Activated CD4-positive, alpha-beta T cell treated with anti-CD3 and anti-CD28 coated beads for 36 hours (primary cell): ENCODE data around the gene INSRR. TPM values are rescaled to one million over a fixed set of nuclear protein-coding genes. Genes with fewer than 3 reads are reported as not detected.
A peak's percentile ranks its signal among the peaks of the same experiment; 100 is the strongest.

ENCODE experiments used
- ATAC-seq: fragments of 200-7000 bp; cut with Tn5 transposase; one replicate; pipeline ENCODE4 v1.10.0; 2021; ENCODE audit warnings: mild to moderate bottlenecking, moderate library complexity
- CTCF ChIA-PET: fragments of 350-600 bp; sonication (Branson Sonifier 250); formaldehyde crosslinking; loops from one replicate; lab custom pipeline; 2021; ENCODE audit warnings: antibody characterized with exemption; lab: Charles Lee
- POLR2A ChIA-PET: fragments of 350-600 bp; sonication (Branson Sonifier 250); formaldehyde crosslinking; loops from one replicate; lab custom pipeline; 2021; ENCODE audit warnings: antibody characterized with exemption, inconsistent platforms; lab: Charles Lee
- DNase-seq: peaks from one replicate; pipeline ENCODE4 v3.0.0-alpha.2; 2020
- H3K27ac Mint-ChIP-seq: one replicate; pipeline ENCODE4 v1.8.0; 2021; ENCODE audit warnings: mixed read lengths
- H3K27me3 Mint-ChIP-seq: one replicate; pipeline ENCODE4 v1.8.0; 2021; ENCODE audit warnings: mixed read lengths
- H3K36me3 Mint-ChIP-seq: one replicate; pipeline ENCODE4 v1.8.0; 2021; ENCODE audit warnings: low read depth, mixed read lengths
- H3K4me1 Mint-ChIP-seq: one replicate; pipeline ENCODE4 v1.8.0; 2021; ENCODE audit warnings: mixed read lengths
- H3K4me3 Mint-ChIP-seq: one replicate; pipeline ENCODE4 v1.8.0; 2021; ENCODE audit warnings: mild to moderate bottlenecking, moderate library complexity, mixed read lengths
- H3K9me3 Mint-ChIP-seq: one replicate; pipeline ENCODE4 v1.8.0; 2021; ENCODE audit warnings: low read depth, mixed read lengths
- intact Hi-C, 2 experiments: fragments of 100-400 bp; cut with DNase I in 1 of 2; cut with micrococcal nuclease in 1 of 2; formaldehyde crosslinking; loops; one replicate each; pipeline versions ENCODE4 v1.14.2 to v1.15.1; 2022 to 2024; cut with DNase I, micrococcal nuclease
- total RNA-seq, 2 experiments: library from RNA; stranded (reverse); gene quantifications; one replicate each; pipeline ENCODE4 v1.2.3, GENCODE V29; 2021

The INSRR gene
- total RNA-seq, 2 experiments from 2014 or later = 0.14 to 0.18 TPM

DNA sequence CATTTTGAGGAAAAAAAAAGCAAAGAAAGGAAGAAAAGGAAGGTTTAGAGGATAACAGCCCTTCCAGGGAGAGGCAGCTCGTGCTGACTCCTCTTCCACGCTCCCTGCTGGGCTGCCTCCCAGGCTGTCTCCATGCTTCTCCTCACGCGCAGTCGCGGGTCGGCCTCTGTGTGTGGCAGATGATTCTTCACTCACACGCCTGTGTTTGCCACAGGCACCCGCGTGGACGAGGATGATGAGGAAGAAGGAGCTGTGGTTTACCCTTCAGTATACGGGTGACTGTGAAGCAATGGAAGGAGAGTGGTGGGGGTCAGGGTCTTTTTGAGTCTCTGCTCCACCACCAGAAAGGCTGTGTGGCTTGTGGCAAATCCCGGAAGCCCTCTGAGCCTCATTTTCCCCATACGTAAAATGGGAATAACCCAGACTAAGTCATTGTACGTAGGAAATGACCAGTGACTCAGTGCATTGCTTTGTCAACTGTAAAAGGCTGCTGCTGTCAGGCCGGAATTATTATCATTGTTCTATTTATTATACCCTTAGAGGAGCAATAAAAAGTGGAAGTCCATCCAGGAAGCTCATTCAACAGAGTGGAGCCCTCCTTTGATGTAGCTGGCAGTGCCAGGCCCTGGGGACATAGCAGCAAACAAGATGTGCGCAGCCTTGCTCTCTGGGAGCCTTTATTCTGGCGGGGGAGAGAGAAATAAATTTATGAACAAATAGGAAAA lies 30.4 kb downstream of the INSRR start:
- DNase-seq = no peak
- H3K27me3 Mint-ChIP-seq = peaks cover 7% of the 10 kb centered on the region
- intact Hi-C loops = no loop called here
- peak; percentile 30 for ATAC-seq
- H3K4me3 Mint-ChIP-seq = no peak overlapping the region
- H3K4me1 Mint-ChIP-seq = peaks cover under 1% of the 10 kb centered on the region
- H3K9me3 Mint-ChIP-seq = no peaks in the 10 kb centered on the region
- H3K27ac Mint-ChIP-seq = no peak overlapping the region
- ChIA-PET CTCF (interaction anchor here (2.4 kb wide), 1 partner anchor 10 kb away, joined by 19 read pairs; no protein-coding TSS in a partner anchor), POLR2A (no interaction called here)
- no peaks in the 10 kb centered on the region for H3K36me3 Mint-ChIP-seq

GRCh38 chr1:156826630-156827029 lies 32.3 kb downstream of the INSRR start:
- Mint-ChIP-seq H3K36me3 (no peaks in the 10 kb centered on the region), H3K27ac (no peak overlapping the region), H3K9me3 (no peaks in the 10 kb centered on the region), H3K4me1 (peaks cover 17% of the 10 kb centered on the region), H3K27me3 (peaks cover 4% of the 10 kb centered on the region), H3K4me3 (no peak overlapping the region)
- ChIA-PET POLR2A (no interaction called here), CTCF (interaction anchor here (0.6 to 4.3 kb wide), 6 partner anchors 12 to 42 kb away, joined by 3 to 26 read pairs (median 3); no protein-coding TSS in a partner anchor)
- DNase-seq = no peak
- intact Hi-C loops = no loop called here
- no peak for ATAC-seq

- Mint-ChIP-seq H3K9me3 (no peaks in the 10 kb centered on the region), H3K36me3 (no peaks in the 10 kb centered on the region), H3K27me3 (no peaks in the 10 kb centered on the region), H3K27ac (no peak overlapping the region), H3K4me3 (no peak overlapping the region), H3K4me1 (peaks cover 28% of the 10 kb centered on the region)
- ATAC-seq (no peak), DNase-seq (no peak)
- ChIA-PET POLR2A (no interaction called here), CTCF (interaction anchor here (0.6 to 4.3 kb wide), 2 partner anchors 15 to 97 kb away, joined by 4 to 26 read pairs; no protein-coding TSS in a partner anchor)
- intact Hi-C loops = no loop called here
These were observed 35.6 kb downstream of the INSRR start for GRCh38 chr1:156823210-156823790.

DNA sequence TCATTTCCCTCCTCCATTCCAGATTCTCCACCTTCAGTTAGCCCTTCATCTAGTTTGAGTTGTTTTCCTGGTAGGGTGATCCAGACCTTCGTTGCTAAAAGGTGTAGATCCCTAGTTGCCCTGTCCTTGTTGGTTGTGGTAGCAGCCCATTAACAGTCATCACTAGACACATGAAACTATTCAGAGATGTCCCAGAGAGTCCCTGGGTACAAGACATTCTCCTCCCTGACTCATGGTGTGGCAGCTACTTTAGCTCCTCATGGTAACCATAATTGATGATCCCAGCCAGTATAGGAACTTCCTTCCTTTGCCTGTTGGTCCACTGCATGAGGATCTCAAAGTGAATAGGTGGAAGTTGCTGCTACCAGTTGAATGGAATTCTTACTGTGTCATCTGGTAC lies 36.2 kb downstream of the INSRR start:
- CTCF ChIA-PET = interaction anchor here (0.7 to 2.2 kb wide), 6 partner anchors 9 to 1933 kb away, joined by 3 to 12 read pairs (median 6); no protein-coding TSS in a partner anchor
- no peaks in the 10 kb centered on the region for H3K27me3 Mint-ChIP-seq
- intact Hi-C loops = no loop called here
- H3K36me3 Mint-ChIP-seq = no peaks in the 10 kb centered on the region
- DNase-seq (no peak), ATAC-seq (peak; percentile 31)
- POLR2A ChIA-PET = interaction anchor here (0.6 to 1.2 kb wide), 3 partner anchors 13 to 603 kb away, joined by 3 to 4 read pairs (median 3); no protein-coding TSS in a partner anchor
- H3K27ac Mint-ChIP-seq = peak overlapping the region; percentile 70
- H3K4me3 Mint-ChIP-seq = no peak overlapping the region
- no peaks in the 10 kb centered on the region for H3K9me3 Mint-ChIP-seq
- peaks cover 32% of the 10 kb centered on the region for H3K4me1 Mint-ChIP-seq

DNA sequence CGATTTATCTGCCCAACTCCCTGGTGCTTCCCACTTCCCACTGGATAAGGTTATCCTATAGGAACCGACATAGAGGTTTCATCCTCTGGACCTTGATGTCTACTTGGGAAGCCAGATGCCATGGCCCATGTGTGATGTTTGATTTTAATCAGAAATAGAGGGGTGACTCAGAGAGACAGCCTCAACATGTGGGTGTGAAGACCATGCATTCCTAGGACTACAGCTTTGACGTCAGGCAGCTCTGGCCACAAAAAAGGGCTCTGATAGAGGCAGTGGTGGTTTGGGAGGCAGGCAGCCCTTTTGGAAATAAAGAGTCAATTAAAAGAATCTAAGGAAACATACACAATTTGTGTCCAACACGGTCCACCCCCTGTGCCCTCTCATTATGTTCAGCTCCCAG lies 37.1 kb downstream of the INSRR start:
- ATAC-seq = peak; percentile 86
- Mint-ChIP-seq H3K36me3 (no peaks in the 10 kb centered on the region), H3K27ac (peak overlapping the region; percentile 70), H3K9me3 (no peaks in the 10 kb centered on the region), H3K27me3 (no peaks in the 10 kb centered on the region), H3K4me1 (peaks cover 36% of the 10 kb centered on the region), H3K4me3 (no peak overlapping the region)
- CTCF ChIA-PET = interaction anchor here (0.7 to 2.2 kb wide), 7 partner anchors 9 to 1933 kb away, joined by 3 to 12 read pairs (median 4); no protein-coding TSS in a partner anchor
- intact Hi-C loops = no loop called here
- POLR2A ChIA-PET = interaction anchor here (0.6 to 1.2 kb wide), 3 partner anchors 12 to 1529 kb away, joined by 3 to 7 read pairs (median 4); no protein-coding TSS in a partner anchor
- DNase-seq = peak; percentile 75

DNA sequence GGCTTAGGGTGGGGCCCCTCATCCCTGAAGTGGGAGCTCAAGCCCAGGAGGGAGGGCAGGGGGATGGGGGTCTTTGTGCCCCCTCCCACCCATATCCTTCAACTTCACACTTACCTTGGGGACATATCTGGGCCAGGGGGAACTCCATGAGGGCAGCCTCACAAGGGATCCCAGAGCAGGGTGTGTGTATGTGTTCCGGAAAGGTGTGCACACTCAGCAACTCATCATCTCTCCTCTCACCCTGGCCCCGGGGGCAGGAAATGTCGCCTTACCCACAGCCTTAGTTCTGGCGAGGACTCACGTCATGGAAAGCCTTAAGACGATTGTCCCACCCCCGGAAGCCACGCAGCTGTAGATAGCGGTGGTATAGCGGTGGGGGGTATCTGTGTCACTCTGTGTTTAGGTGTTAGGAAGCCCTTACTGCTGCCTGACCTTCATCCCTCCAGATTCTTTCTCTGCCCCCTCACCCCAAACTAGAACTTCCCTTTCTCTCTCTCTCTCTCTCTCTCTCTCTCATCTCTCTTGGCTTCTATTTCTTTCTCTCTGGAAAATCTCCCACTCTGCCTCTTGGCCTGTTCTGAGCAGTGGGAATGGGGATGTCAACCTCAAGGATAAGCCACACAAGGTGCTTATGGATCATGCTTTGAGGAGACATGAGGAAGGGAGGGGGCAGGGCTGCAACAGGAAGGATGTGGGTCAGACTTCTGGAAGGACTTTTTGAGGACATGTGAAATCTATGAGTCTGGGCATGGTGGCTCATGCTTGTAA lies 42.2 kb downstream of the INSRR start, which contains the start of gene SH2D2A:
Gene SH2D2A, minus strand, starts transcription at position 288 of the 768 bp plus-strand sequence. Its CDS starts 140 bp downstream, at position 148.
- Mint-ChIP-seq H3K9me3 (no peaks in the 10 kb centered on the region), H3K4me1 (peaks cover 52% of the 10 kb centered on the region), H3K4me3 (peak within 1 kb of the TSS; percentile 93), H3K27ac (peak within 1 kb of the TSS; percentile 100), H3K36me3 (peaks cover 49% of the 10 kb centered on the region), H3K27me3 (no peaks in the 10 kb centered on the region)
- peak; percentile 91 for ATAC-seq
- POLR2A ChIA-PET = interaction anchor here (0.7 to 2.1 kb wide), 2 partner anchors 17 to 88 kb away, joined by 3 to 6 read pairs; partner anchors contain the start of genes ISG20L2 and METTL25B
- peak; percentile 97 for DNase-seq
- CTCF ChIA-PET = interaction anchor here (0.7 to 5.6 kb wide), 8 partner anchors 14 to 90 kb away, joined by 3 to 28 read pairs (median 3); partner anchors contain the start of genes INSRR, ISG20L2, METTL25B and NTRK1
- intact Hi-C loops = loop anchor here (1.0 kb wide), 8 partner anchors 44 to 322 kb away; partner anchors contain the start of genes ISG20L2 (in 2 of the 2), METTL25B (in 2 of the 2), ETV3 (in 1 of the 2) and HDGF (in 1 of the 2)

- H3K4me3 Mint-ChIP-seq = peak overlapping the region; percentile 93
- no peaks in the 10 kb centered on the region for H3K27me3 Mint-ChIP-seq
- intact Hi-C loops = loop anchor here (1.0 to 2.0 kb wide), 10 partner anchors 15 to 322 kb away; partner anchors contain the start of genes ISG20L2 (in 2 of the 2), METTL25B (in 2 of the 2), PRCC (in 2 of the 2) and ETV3 (in 1 of the 2)
- no peaks in the 10 kb centered on the region for H3K9me3 Mint-ChIP-seq
- peaks cover 52% of the 10 kb centered on the region for H3K4me1 Mint-ChIP-seq
- CTCF ChIA-PET = interaction anchor here (0.6 to 5.6 kb wide), 8 partner anchors 13 to 90 kb away, joined by 3 to 28 read pairs (median 3); partner anchors contain the start of genes INSRR, ISG20L2, METTL25B and NTRK1
- H3K36me3 Mint-ChIP-seq = peaks cover 56% of the 10 kb centered on the region
- POLR2A ChIA-PET = interaction anchor here (0.6 to 2.1 kb wide), 2 partner anchors 87 to 617 kb away, joined by 3 to 6 read pairs; partner anchors contain the start of genes ISG20L2 and METTL25B
- ATAC-seq = no peak
- H3K27ac Mint-ChIP-seq = peak overlapping the region; percentile 100
- DNase-seq = peak; percentile 22
These were observed 42.9 kb downstream of the INSRR start for GRCh38 chr1:156815961-156816422.

DNA sequence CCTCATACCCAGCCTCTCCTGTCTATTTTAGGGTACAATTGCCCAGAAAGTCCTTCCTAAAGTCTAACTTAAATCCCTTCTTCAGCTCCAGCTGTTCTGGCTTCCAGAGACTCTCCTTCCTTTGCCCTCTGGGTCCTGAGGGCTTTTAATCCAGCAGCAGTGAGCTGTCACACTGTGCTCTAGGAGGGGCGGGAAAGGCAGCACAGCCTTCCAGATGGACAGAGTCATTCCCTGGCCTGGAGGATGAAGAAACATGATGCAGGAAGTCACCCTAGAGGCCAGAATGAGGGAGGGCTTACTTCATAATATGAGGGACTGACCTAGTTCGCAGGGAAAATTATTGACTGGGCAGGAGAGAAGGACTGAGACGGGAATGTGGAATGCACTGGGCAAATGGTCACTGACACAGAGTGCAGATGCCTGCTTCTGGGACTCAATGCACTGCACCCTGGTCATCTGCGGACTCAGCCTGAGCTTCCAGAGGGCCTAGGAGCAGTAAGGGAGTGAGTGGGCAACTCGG lies 43.5 kb downstream of the INSRR start:
- H3K27me3 Mint-ChIP-seq = no peaks in the 10 kb centered on the region
- ATAC-seq (no peak), DNase-seq (peak; percentile 5)
- peaks cover 60% of the 10 kb centered on the region for H3K36me3 Mint-ChIP-seq
- H3K27ac Mint-ChIP-seq = peak overlapping the region; percentile 100
- ChIA-PET POLR2A (interaction anchor here (0.6 to 2.1 kb wide), 3 partner anchors 46 to 617 kb away, joined by 3 to 6 read pairs (median 3); partner anchors contain the start of genes ISG20L2 and METTL25B), CTCF (interaction anchor here (0.6 to 5.6 kb wide), 5 partner anchors 22 to 89 kb away, joined by 3 to 28 read pairs (median 8); partner anchors contain the start of genes INSRR and NTRK1)
- H3K9me3 Mint-ChIP-seq = no peaks in the 10 kb centered on the region
- H3K4me3 Mint-ChIP-seq = peak overlapping the region; percentile 93
- intact Hi-C loops = loop anchor here in 1 of 2 experiments (2.0 kb wide), 2 partner anchors 15 to 49 kb away; partner anchors contain the start of gene PRCC
- peaks cover 51% of the 10 kb centered on the region for H3K4me1 Mint-ChIP-seq

DNA sequence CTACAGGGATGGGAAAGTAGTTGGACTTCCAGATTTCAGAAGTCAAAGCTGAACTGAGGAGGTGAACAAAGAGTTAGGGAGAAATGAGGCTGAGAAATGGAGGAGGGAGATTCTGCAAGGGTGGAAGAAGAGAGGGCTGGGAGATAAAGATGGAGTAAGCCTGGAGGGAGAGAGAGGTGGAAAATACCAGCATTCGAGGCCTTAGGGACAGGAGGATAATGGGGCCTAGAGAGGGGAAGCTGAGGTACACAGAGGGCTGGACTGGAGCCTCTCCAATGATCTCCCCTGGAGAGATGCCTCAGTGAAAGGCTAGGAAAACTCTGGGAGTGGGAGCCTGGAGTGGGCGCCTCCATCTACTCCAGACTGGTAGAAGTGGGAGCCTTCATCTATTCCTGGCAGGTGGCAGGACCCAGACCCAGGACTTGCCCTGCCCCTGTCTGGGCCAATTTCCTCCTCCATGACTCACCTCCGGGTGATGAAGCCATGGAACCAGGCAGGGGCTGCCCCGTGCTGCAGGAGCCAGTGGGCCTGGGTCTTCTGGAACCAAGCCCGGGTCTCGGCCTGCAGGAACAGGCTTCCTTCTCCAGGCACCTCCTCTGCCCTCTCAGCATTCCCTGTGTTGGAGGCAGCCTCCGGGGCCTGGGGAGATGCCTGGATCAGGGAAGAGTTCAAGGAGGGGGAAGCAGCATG lies 44.2 kb downstream of the INSRR start:
- Mint-ChIP-seq H3K4me1 (peaks cover 56% of the 10 kb centered on the region), H3K9me3 (no peaks in the 10 kb centered on the region), H3K27me3 (no peaks in the 10 kb centered on the region), H3K36me3 (peaks cover 65% of the 10 kb centered on the region), H3K27ac (peak overlapping the region; percentile 100), H3K4me3 (peak overlapping the region; percentile 93)
- intact Hi-C loops = loop anchor here in 1 of 2 experiments (2.0 to 5.0 kb wide), 3 partner anchors 14 to 48 kb away; partner anchors contain the start of genes NTRK1 and PRCC
- ATAC-seq = no peak
- POLR2A ChIA-PET = interaction anchor here (0.9 to 1.1 kb wide), 3 partner anchors 23 to 48 kb away, joined by 3 to 5 read pairs (median 3); partner anchors contain the start of gene PRCC
- CTCF ChIA-PET = interaction anchor here (0.7 to 5.6 kb wide), 8 partner anchors 8 to 88 kb away, joined by 3 to 28 read pairs (median 4); partner anchors contain the start of gene INSRR
- DNase-seq = peak; percentile 74
